HepG2 (cell line): ENCODE measurements around the gene BPIFB4. TPM values are rescaled to one million over a fixed set of nuclear protein-coding genes. Genes with fewer than 3 reads are reported as not detected.

Experiments used
- AHR ChIP-seq: IDR thresholded peaks from 2 replicates; pipeline ENCODE4 v1.6.1; 2018; ENCODE audit warnings: missing genetic modification reagents, missing compliant biosample characterization
- BATF2 ChIP-seq: sonication (generic); formaldehyde crosslinking; IDR thresholded peaks from 2 replicates; pipeline ENCODE4 v1.8.0; 2022; ENCODE audit warnings: mild to moderate bottlenecking, missing genetic modification reagents, moderate library complexity
- DMAP1 ChIP-seq: IDR thresholded peaks from 2 replicates; pipeline ENCODE4 v1.6.1; 2016
- EHMT2 ChIP-seq: fragments of 200-600 bp; sonication (generic); IDR thresholded peaks from 2 replicates; pipeline ENCODE4 v1.7.0; 2017; ENCODE audit warnings: antibody characterized with exemption, low read depth, low read length, borderline replicate concordance
- GFI1 ChIP-seq: sonication (generic); formaldehyde crosslinking; IDR thresholded peaks from 2 replicates; pipeline ENCODE4 v1.5.0; 2020; ENCODE audit warnings: missing genetic modification reagents, mild to moderate bottlenecking, borderline replicate concordance
- GPN1 ChIP-seq: sonication (generic); formaldehyde crosslinking; IDR thresholded peaks from 2 replicates; pipeline ENCODE4 v1.5.1; 2020; ENCODE audit warnings: missing genetic modification reagents, borderline replicate concordance
- HMG20A ChIP-seq: IDR thresholded peaks from 2 replicates; pipeline ENCODE4 v1.6.1; 2016; ENCODE audit warnings: borderline replicate concordance
- MAFK ChIP-seq, 2 experiments: IDR thresholded peaks in 1 of 2; conservative IDR thresholded peaks in 1 of 2; 2 replicates each; pipeline ENCODE4 v1.6.1; 2011; ENCODE audit warnings: improper control_type of control experiment in 2 of 2, low read length in 2 of 2
- NFIC ChIP-seq: IDR thresholded peaks from 2 replicates; pipeline ENCODE4 v1.6.1; 2012; ENCODE audit warnings: mild to moderate bottlenecking, low read length, inconsistent platforms
- NONO ChIP-seq, 2 experiments: fragments of 450-650 bp in 1 of 2; sonication (generic) in 1 of 2; formaldehyde crosslinking in 1 of 2; IDR thresholded peaks in 1 of 2; conservative IDR thresholded peaks in 1 of 2; 2 replicates each; pipeline versions ENCODE4 v1.6.1 to v1.8.0; 2017 to 2022; ENCODE audit warnings: mild to moderate bottlenecking in 1 of 2, missing genetic modification reagents in 1 of 2, moderate library complexity in 1 of 2
- POGZ ChIP-seq: sonication (generic); formaldehyde crosslinking; IDR thresholded peaks from 2 replicates; pipeline ENCODE4 v1.4.0; 2020; ENCODE audit warnings: mild to moderate bottlenecking, missing genetic modification reagents
- POLR2G ChIP-seq: fragments of 200-400 bp; formaldehyde crosslinking; IDR thresholded peaks from 2 replicates; pipeline ENCODE4 v1.6.1; 2018; ENCODE audit warnings: mild to moderate bottlenecking, low read depth, low read length, moderate library complexity
- RBM22 ChIP-seq: fragments of 200-400 bp; formaldehyde crosslinking; optimal IDR thresholded peaks from 2 replicates; pipeline ENCODE3; 2017; ENCODE audit warnings: mild to moderate bottlenecking, low read length, moderate library complexity
- SIX1 ChIP-seq: sonication (generic); formaldehyde crosslinking; IDR thresholded peaks from 2 replicates; pipeline ENCODE4 v1.4.0; 2020; ENCODE audit warnings: missing genetic modification reagents, borderline replicate concordance
- SNRNP70 ChIP-seq: fragments of 200-400 bp; formaldehyde crosslinking; IDR thresholded peaks from 2 replicates; pipeline ENCODE4 v1.6.1; 2017; ENCODE audit warnings: mild to moderate bottlenecking, low read depth, low read length, moderate library complexity
- SP5 ChIP-seq: IDR thresholded peaks from 2 replicates; pipeline ENCODE4 v1.6.1; 2016; ENCODE audit warnings: low read depth, borderline replicate concordance
- ZC3H13 ChIP-seq: sonication (generic); formaldehyde crosslinking; IDR thresholded peaks from 2 replicates; pipeline ENCODE4 v1.8.1; 2023; ENCODE audit warnings: mild to moderate bottlenecking, missing genetic modification reagents, moderate library complexity
- ZKSCAN1 ChIP-seq: fragments of 150-350 bp; IDR thresholded peaks from 2 replicates; pipeline ENCODE4 v1.6.1; 2014; ENCODE audit warnings: low read length
- ZNF121 ChIP-seq: sonication (generic); formaldehyde crosslinking; IDR thresholded peaks from 2 replicates; pipeline ENCODE4 v1.5.0; 2020; ENCODE audit warnings: mild to moderate bottlenecking, missing genetic modification reagents
- ZNF274 ChIP-seq: sonication (generic); formaldehyde crosslinking; IDR thresholded peaks from 2 replicates; pipeline ENCODE4 v1.5.1; 2020; ENCODE audit warnings: mild to moderate bottlenecking, missing genetic modification reagents
- ZNF275 ChIP-seq: sonication (generic); formaldehyde crosslinking; IDR thresholded peaks from 2 replicates; pipeline ENCODE4 v1.8.0; 2022; ENCODE audit warnings: missing genetic modification reagents, mild to moderate bottlenecking, inconsistent platforms, borderline replicate concordance
- ZNF431 ChIP-seq: sonication (generic); formaldehyde crosslinking; IDR thresholded peaks from 2 replicates; pipeline ENCODE4 v1.9.0; 2022; ENCODE audit warnings: missing genetic modification reagents, low read depth, mild to moderate bottlenecking, borderline replicate concordance
- ZNF501 ChIP-seq: sonication (generic); formaldehyde crosslinking; IDR thresholded peaks from 2 replicates; pipeline ENCODE4 v1.5.1; 2020; ENCODE audit warnings: mild to moderate bottlenecking, moderate library complexity, missing genetic modification reagents
- ZNF563 ChIP-seq: sonication (generic); formaldehyde crosslinking; IDR thresholded peaks from 2 replicates; pipeline ENCODE4 v1.8.0; 2022; ENCODE audit warnings: mild to moderate bottlenecking, moderate library complexity, missing genetic modification reagents
- ZNF567 ChIP-seq: sonication (generic); formaldehyde crosslinking; IDR thresholded peaks from 2 replicates; pipeline ENCODE4 v1.8.1; 2023; ENCODE audit warnings: mild to moderate bottlenecking, missing genetic modification reagents, borderline replicate concordance
- ZNF678 ChIP-seq: sonication (generic); formaldehyde crosslinking; IDR thresholded peaks from 2 replicates; pipeline ENCODE4 v1.4.0; 2020; ENCODE audit warnings: mild to moderate bottlenecking, missing genetic modification reagents
- ZNF703 ChIP-seq: sonication (generic); formaldehyde crosslinking; IDR thresholded peaks from 2 replicates; pipeline ENCODE4 v1.5.1; 2020; ENCODE audit warnings: missing genetic modification reagents, mild to moderate bottlenecking, moderate library complexity, borderline replicate concordance
- ZNF800 ChIP-seq: sonication (generic); formaldehyde crosslinking; IDR thresholded peaks from 2 replicates; pipeline ENCODE4 v1.4.0; 2020; ENCODE audit warnings: missing genetic modification reagents
- polyA plus RNA-seq, 8 experiments: library from polyadenylated mRNA; depleted of rRNA in 3 of 8; stranded (reverse) in 7 of 8; unstranded in 1 of 8; fragments of >200 nt; fragmentation: Illumina TruSeq in 4 of 8; extraction: Trizol in 4 of 8; gene quantifications; 2 replicates each; pipeline versions ENCODE4 v1.2.1 to v1.2.3, GENCODE V29; 2011 to 2016; ENCODE audit warnings: low read depth in 4 of 8, missing spikeins in 1 of 8, mixed read lengths in 1 of 8; ENCODE audit not compliant: insufficient read depth in 1 of 8
- total RNA-seq, 5 experiments: library from RNA; depleted of rRNA; stranded (reverse); fragments of >200 nt; fragmentation: Illumina TruSeq; extraction: Trizol; gene quantifications; 2 replicates each; pipeline ENCODE4 v1.2.3, GENCODE V29; 2016; ENCODE audit warnings: low read depth in 1 of 5

The BPIFB4 gene
- total and polyA plus RNA-seq, 2 of the 13 experiments (the other 11 are each of a cell fraction or from before 2014, with no cell fraction given): 0.09 TPM; not detected in 1

GRCh38 chr20:33127422-33128097 is 48.1 kb downstream of the BPIFB4 start (continued):
- TF ChIP-seq BATF2 (CRISPR knock-in tag): no peak
- no peak for TF ChIP-seq RBM22
- TF ChIP-seq POGZ: no peak
- TF ChIP-seq ZNF678: no peak
- no peak for TF ChIP-seq POLR2G
- 0 out of 2 replicates have a peak, but pooled peaks have one; percentile 30 for TF ChIP-seq ZNF800
- TF ChIP-seq GPN1 (CRISPR knock-in tag): no peak
- peak; percentile 59; the same call in 1 of the 2 replicates for TF ChIP-seq NFIC
- no peak for TF ChIP-seq ZNF703 (CRISPR knock-in tag)
- TF ChIP-seq SP5 (CRISPR knock-in tag): no peak
- no peak for TF ChIP-seq ZNF275
- TF ChIP-seq ZNF567 (CRISPR knock-in tag): no peak
- no peak for TF ChIP-seq ZNF501 (CRISPR knock-in tag)
- no peak for TF ChIP-seq SIX1 (CRISPR knock-in tag)
- peak; percentile 59; the same call in 1 of the 2 replicates for TF ChIP-seq HMG20A (CRISPR knock-in tag)
- TF ChIP-seq ZC3H13 (CRISPR knock-in tag): no peak
- no peak for TF ChIP-seq MAFK (conservative IDR thresholded peaks at IDR 0.05 in 1 of 2, IDR thresholded peaks at IDR 0.05 in 1 of 2; ENCODE audit: low read length in 2 of 2)
- TF ChIP-seq ZNF121 (CRISPR knock-in tag): peak; percentile 96
- TF ChIP-seq EHMT2: no peak
- TF ChIP-seq SNRNP70: no peak
- no peak for TF ChIP-seq DMAP1
- TF ChIP-seq ZNF274 (CRISPR knock-in tag): no peak
- TF ChIP-seq NONO (IDR thresholded peaks at IDR 0.05): no peak
- no peak for TF ChIP-seq NONO (CRISPR knock-in tag; conservative IDR thresholded peaks at IDR 0.05)
- no peak for TF ChIP-seq ZNF431 (CRISPR knock-in tag)
- 0 out of 2 replicates have a peak, but pooled peaks have one; percentile 17 for TF ChIP-seq GFI1 (CRISPR knock-in tag)
- TF ChIP-seq ZKSCAN1: no peak
- TF ChIP-seq ZNF563: no peak
- no peak for TF ChIP-seq AHR (CRISPR knock-in tag)
